ENCODE results near the gene POU3F1. TPM values are rescaled to one million over a fixed set of nuclear protein-coding genes. Genes with fewer than 3 reads are reported as not detected.
A peak's percentile ranks its signal among the peaks of the same experiment; 100 is the strongest.

Gene POU3F1
- total RNA-seq = not detected

- no peaks in the 10 kb centered on the region for H3K36me3 ChIP-seq
- no peak within 1 kb of the TSS for H3K27ac ChIP-seq
- peak within 1 kb of the TSS in 1 of 3 donors; percentile 51 for H3K4me3 ChIP-seq (replicated peaks in 1 of 3)
- TF ChIP-seq POLR2A (IDR thresholded peaks at IDR 0.05) = peak in 1 of 2 donors; percentile 18
- TF ChIP-seq, protein P1, sequence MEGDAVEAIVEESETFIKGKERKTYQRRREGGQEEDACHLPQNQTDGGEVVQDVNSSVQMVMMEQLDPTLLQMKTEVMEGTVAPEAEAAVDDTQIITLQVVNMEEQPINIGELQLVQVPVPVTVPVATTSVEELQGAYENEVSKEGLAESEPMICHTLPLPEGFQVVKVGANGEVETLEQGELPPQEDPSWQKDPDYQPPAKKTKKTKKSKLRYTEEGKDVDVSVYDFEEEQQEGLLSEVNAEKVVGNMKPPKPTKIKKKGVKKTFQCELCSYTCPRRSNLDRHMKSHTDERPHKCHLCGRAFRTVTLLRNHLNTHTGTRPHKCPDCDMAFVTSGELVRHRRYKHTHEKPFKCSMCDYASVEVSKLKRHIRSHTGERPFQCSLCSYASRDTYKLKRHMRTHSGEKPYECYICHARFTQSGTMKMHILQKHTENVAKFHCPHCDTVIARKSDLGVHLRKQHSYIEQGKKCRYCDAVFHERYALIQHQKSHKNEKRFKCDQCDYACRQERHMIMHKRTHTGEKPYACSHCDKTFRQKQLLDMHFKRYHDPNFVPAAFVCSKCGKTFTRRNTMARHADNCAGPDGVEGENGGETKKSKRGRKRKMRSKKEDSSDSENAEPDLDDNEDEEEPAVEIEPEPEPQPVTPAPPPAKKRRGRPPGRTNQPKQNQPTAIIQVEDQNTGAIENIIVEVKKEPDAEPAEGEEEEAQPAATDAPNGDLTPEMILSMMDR (IDR thresholded peaks at IDR 0.05) = no peak
- peaks cover 36% of the 10 kb centered on the region for H3K27me3 ChIP-seq
- H3K4me1 ChIP-seq = peaks cover 14 to 32% of the 10 kb centered on the region in 2 donors
- WGBS, 2 donors = no CpG with 5 or more reads among the region's 92 CpGs
- intact Hi-C loops (cut with DNase I) = no loop called here
- DNase-seq = no peak
- no peaks in the 10 kb centered on the region for H3K9me3 ChIP-seq
These were observed at the start of gene POU3F1 for GRCh38 chr1:38046333-38046883. Gene POU3F1, minus strand, starts transcription at chr1:38046793. Its CDS starts 50 bp downstream, at chr1:38046743.

DNA sequence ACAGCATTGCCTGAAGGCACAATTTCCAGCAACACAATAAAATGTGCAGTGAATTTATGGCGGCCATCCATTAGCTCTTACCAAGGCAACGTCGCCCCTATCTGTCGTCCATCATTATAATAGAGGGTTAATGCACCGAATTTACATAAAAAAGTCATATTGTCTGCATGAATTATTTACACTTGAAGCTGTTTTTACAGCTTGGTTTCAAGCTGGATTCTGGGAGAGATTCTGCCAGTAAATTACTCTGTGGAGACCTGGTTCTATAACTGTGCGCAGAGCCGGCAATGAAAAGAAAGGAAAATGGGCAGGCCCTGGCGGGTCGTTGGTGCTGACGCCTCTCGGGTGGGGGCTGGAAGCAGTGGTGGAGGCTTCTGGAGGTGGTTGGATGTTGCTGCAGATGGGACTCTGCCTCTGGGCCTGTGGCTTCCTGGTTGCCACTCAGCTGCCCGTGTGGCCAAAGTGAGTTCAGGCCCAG lies 48.9 kb upstream of the POU3F1 start:
- Histone ChIP-seq H3K4me1 (no peaks in the 10 kb centered on the region), H3K4me3 (replicated peaks in 1 of 3) (no peak overlapping the region), H3K36me3 (no peaks in the 10 kb centered on the region), H3K27ac (no peak overlapping the region), H3K27me3 (no peaks in the 10 kb centered on the region), H3K9me3 (no peaks in the 10 kb centered on the region)
- TF ChIP-seq, protein P1 (IDR thresholded peaks at IDR 0.05) = no peak
- 83 to 95% methylated on average over 12 of the region's 12 CpGs for whole genome bisulfite sequencing, 2 donors
- no peak for DNase-seq
- intact Hi-C loops (cut with DNase I) = no loop called here

DNA sequence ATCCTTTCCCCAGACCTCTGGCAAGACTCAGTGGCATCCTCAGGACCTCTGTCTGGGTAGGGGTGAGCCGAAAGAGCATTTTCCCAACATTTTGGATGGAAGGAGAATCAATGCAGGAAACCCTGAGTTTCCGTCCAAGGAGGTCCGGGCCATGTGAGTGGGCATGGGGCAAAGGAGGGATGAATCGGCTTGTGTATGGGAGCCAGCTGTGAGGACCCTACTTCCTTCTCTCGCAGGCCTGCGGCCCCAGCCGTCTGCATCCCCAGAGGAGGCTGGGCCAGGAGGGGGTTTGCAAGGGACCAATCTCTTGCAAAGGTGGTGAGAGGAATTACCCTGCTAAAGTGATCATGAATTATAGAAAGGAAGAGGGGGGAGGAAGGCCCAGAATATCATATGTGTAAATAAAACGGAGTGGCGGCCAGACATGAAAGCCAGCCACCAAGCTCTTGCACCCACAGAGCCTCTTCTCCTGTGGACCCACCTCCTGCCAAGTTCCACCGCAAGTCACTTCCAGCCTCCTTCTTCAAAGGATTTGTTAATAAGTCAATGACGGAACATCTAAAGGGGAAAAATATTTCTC lies 48.2 kb upstream of the POU3F1 start:
- H3K27me3 ChIP-seq = no peaks in the 10 kb centered on the region
- TF ChIP-seq POLR2A (IDR thresholded peaks at IDR 0.05) = no peak
- TF ChIP-seq, protein P1 (IDR thresholded peaks at IDR 0.05) = no peak
- H3K4me1 ChIP-seq = no peaks in the 10 kb centered on the region
- DNase-seq = no peak
- intact Hi-C loops (cut with DNase I) = no loop called here
- no peaks in the 10 kb centered on the region for H3K36me3 ChIP-seq
- 76 to 86% methylated on average over 11 of the region's 11 CpGs for WGBS, 2 donors
- H3K27ac ChIP-seq = no peak overlapping the region
- no peak overlapping the region for H3K4me3 ChIP-seq (replicated peaks in 1 of 3)
- no peaks in the 10 kb centered on the region for H3K9me3 ChIP-seq

- no peaks in the 10 kb centered on the region for H3K4me1 ChIP-seq
- 63 to 69% methylated on average over 18 of the region's 18 CpGs for WGBS, 2 donors
- DNase-seq = no peak
- no peaks in the 10 kb centered on the region for H3K36me3 ChIP-seq
- H3K4me3 ChIP-seq (replicated peaks in 1 of 3) = no peak overlapping the region
- H3K27ac ChIP-seq = no peak overlapping the region
- TF ChIP-seq, protein P1 (IDR thresholded peaks at IDR 0.05) = no peak
- no peak for TF ChIP-seq POLR2A (IDR thresholded peaks at IDR 0.05)
- H3K27me3 ChIP-seq = no peaks in the 10 kb centered on the region
- H3K9me3 ChIP-seq = no peaks in the 10 kb centered on the region
- intact Hi-C loops (cut with DNase I) = no loop called here
These were observed 47.3 kb upstream of the POU3F1 start for GRCh38 chr1:38093569-38094520.

All from thyroid gland (tissue), 4 donors.